Keratinocyte (primary cell): Measurements from ENCODE around the gene ADGRB3. TPM values are rescaled to one million over a fixed set of nuclear protein-coding genes. Genes with fewer than 3 reads are reported as not detected.

Experiments
- DNase-seq: peaks from one replicate; pipeline ENCODE4 v3.0.0-alpha.2; 2011; ENCODE audit warnings: low read depth, missing footprints, low spot score
- FAIRE-seq: peaks from 2 replicates; lab custom pipeline; 2011; peaks lifted over from hg19 to GRCh38; lab: Jason Lieb, UNC
- H2AFZ ChIP-seq: 2 replicates; pipeline ENCODE4 v1.6.0; 2012; ENCODE audit warnings: low read length, control low read depth, inconsistent platforms; ENCODE audit not compliant: control insufficient read depth
- H3K27ac ChIP-seq: 2 replicates; pipeline ENCODE4 v1.5.1; 2011; ENCODE audit warnings: low read length; ENCODE audit not compliant: control insufficient read depth, insufficient read depth
- H3K27me3 ChIP-seq: 3 replicates; pipeline ENCODE4 v1.6.0; 2011; ENCODE audit warnings: low read length; ENCODE audit not compliant: control insufficient read depth, insufficient read depth; ENCODE audit errors: extremely low read depth
- H3K36me3 ChIP-seq, 2 experiments: 2 replicates in 1 of 2; 3 replicates in 1 of 2; pipeline ENCODE4 v1.5.1; 2011; ENCODE audit warnings: low read length in 2 of 2, mild to moderate bottlenecking in 1 of 2; ENCODE audit not compliant: control insufficient read depth in 2 of 2, insufficient read depth in 2 of 2; ENCODE audit errors: extremely low read depth in 1 of 2
- H3K4me1 ChIP-seq: 3 replicates; pipeline ENCODE4 v1.5.1; 2011; ENCODE audit warnings: low read length; ENCODE audit not compliant: control insufficient read depth, insufficient read depth; ENCODE audit errors: extremely low read depth
- H3K4me2 ChIP-seq: 3 replicates; pipeline ENCODE4 v1.6.0; 2011; ENCODE audit warnings: low read depth, low read length; ENCODE audit not compliant: control insufficient read depth, insufficient read depth; ENCODE audit errors: extremely low read depth
- H3K4me3 ChIP-seq, 3 experiments: fragments of 200-600 bp in 1 of 3; sonication (generic) in 1 of 3; 2 replicates in 2 of 3; 3 replicates in 1 of 3; pipeline ENCODE4 v1.5.1; 2011 to 2016; ENCODE audit warnings: low read length in 3 of 3, mild to moderate bottlenecking in 3 of 3, control low read depth in 2 of 3, inconsistent platforms in 1 of 3, low read depth in 1 of 3, mixed read lengths in 1 of 3, mixed run types in 1 of 3, moderate library complexity in 1 of 3; ENCODE audit not compliant: control insufficient read depth in 2 of 3, insufficient read depth in 2 of 3; ENCODE audit errors: extremely low read depth in 1 of 3
- H3K79me2 ChIP-seq: 2 replicates; pipeline ENCODE4 v1.6.0; 2012; ENCODE audit warnings: low read length; ENCODE audit not compliant: control insufficient read depth, insufficient read depth
- H3K9ac ChIP-seq: 3 replicates; pipeline ENCODE4 v1.6.0; 2011; ENCODE audit warnings: low read length; ENCODE audit not compliant: control insufficient read depth, insufficient read depth; ENCODE audit errors: extremely low read depth
- H3K9me1 ChIP-seq: 3 replicates; pipeline ENCODE4 v1.6.0; 2011; ENCODE audit warnings: low read length; ENCODE audit not compliant: control insufficient read depth, insufficient read depth; ENCODE audit errors: extremely low read depth
- H3K9me3 ChIP-seq: 2 replicates; pipeline ENCODE4 v1.5.1; 2012; ENCODE audit warnings: low read depth, low read length; ENCODE audit not compliant: control insufficient read depth
- H4K20me1 ChIP-seq: 3 replicates; pipeline ENCODE4 v1.6.0; 2011; ENCODE audit warnings: low read length; ENCODE audit not compliant: control insufficient read depth, insufficient read depth; ENCODE audit errors: extremely low read depth
- EZH2 ChIP-seq: IDR thresholded peaks from one replicate; pipeline ENCODE4 v1.6.1; 2012; ENCODE audit warnings: inconsistent platforms, mild to moderate bottlenecking, low read length, moderate library complexity
- dilution Hi-C: fragments of 300-500 bp; cut with MboI; formaldehyde crosslinking; loops from one replicate; pipeline ENCODE4 v1.7.0; 2020; ENCODE audit warnings: low sequenced_read_pairs; ENCODE audit not compliant: extremely low pct_ligation_motif_present
- polyA plus RNA-seq, 5 experiments: library from polyadenylated mRNA; depleted of rRNA in 3 of 5; stranded (reverse) in 3 of 5; stranded (forward) in 1 of 5; unstranded in 1 of 5; fragments of >200 nt; gene quantifications; 1 replicate in 1 of 5; 2 replicates in 3 of 5; 3 replicates in 1 of 5; pipeline versions ENCODE4 v1.2.1 to v1.2.3, GENCODE V29; 2011 to 2012; ENCODE audit warnings: missing spikeins in 2 of 5, low read depth in 1 of 5, low replicate concordance in 1 of 5
- TF ChIP-seq, protein P1 (sequence below), 3 experiments: IDR thresholded peaks in 1 of 3; conservative IDR thresholded peaks in 1 of 3; optimal IDR thresholded peaks in 1 of 3; 2 replicates in 2 of 3; 3 replicates in 1 of 3; pipeline versions ENCODE3 to v1.5.1; 2011; ENCODE audit warnings: low read length in 3 of 3, mild to moderate bottlenecking in 3 of 3, moderate library complexity in 2 of 3, control low read depth in 1 of 3, inconsistent platforms in 1 of 3; ENCODE audit not compliant: insufficient read depth in 2 of 3; ENCODE audit errors: extremely low read depth in 1 of 3

Gene ADGRB3
- polyA plus RNA-seq, 1 donor (not counting 4 experiments of a cell fraction or from before 2014, with no cell fraction given) = not detected

DNA sequence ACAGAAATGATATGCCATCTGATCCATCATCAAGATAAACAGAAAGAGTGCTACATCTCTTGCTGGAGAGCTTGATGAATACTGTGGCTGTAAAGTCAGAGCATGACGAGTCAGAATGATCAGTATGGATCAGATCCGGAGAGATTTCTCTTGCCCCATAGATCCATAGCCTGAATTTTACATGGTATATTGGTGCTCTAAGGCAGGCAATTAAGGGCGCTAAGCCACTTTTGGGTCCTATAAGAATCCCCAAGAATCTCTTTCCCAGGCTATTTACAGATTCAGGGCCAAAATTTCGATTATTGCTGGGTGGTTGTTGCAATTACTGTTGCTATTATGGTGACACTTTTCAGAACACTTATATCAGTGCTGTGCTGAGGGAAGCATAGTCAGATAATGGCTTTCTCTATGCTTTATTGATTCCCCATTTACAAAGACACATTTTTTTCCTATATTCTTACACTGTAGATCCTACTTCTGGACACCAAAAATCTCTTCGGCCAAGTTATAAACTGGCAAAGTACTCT lies 94.4 kb downstream of the ADGRB3 start:
- Histone ChIP-seq H3K9me3 (no peaks in the 10 kb centered on the region), H3K79me2 (no peaks in the 10 kb centered on the region), H3K9ac (no peak overlapping the region), H2AFZ (no peak overlapping the region), H3K36me3 (no peaks in the 10 kb centered on the region), H3K4me3 (no peak overlapping the region), H3K27me3 (no peaks in the 10 kb centered on the region), H3K27ac (no peak overlapping the region), H3K9me1 (no peaks in the 10 kb centered on the region), H3K4me1 (no peaks in the 10 kb centered on the region), H4K20me1 (no peaks in the 10 kb centered on the region), H3K4me2 (no peak overlapping the region)
- no peak for FAIRE-seq
- TF ChIP-seq, protein P1, sequence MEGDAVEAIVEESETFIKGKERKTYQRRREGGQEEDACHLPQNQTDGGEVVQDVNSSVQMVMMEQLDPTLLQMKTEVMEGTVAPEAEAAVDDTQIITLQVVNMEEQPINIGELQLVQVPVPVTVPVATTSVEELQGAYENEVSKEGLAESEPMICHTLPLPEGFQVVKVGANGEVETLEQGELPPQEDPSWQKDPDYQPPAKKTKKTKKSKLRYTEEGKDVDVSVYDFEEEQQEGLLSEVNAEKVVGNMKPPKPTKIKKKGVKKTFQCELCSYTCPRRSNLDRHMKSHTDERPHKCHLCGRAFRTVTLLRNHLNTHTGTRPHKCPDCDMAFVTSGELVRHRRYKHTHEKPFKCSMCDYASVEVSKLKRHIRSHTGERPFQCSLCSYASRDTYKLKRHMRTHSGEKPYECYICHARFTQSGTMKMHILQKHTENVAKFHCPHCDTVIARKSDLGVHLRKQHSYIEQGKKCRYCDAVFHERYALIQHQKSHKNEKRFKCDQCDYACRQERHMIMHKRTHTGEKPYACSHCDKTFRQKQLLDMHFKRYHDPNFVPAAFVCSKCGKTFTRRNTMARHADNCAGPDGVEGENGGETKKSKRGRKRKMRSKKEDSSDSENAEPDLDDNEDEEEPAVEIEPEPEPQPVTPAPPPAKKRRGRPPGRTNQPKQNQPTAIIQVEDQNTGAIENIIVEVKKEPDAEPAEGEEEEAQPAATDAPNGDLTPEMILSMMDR (optimal IDR thresholded peaks at IDR 0.05 in 1 of 3, IDR thresholded peaks at IDR 0.05 in 1 of 3, conservative IDR thresholded peaks at IDR 0.05 in 1 of 3; ENCODE audit: extremely low read depth in 1 of 3, insufficient read depth in 2 of 3, low read length in 3 of 3) = no peak
- TF ChIP-seq EZH2 = no peak
- DNase-seq = no peak
- dilution Hi-C loops = no loop called here

DNA sequence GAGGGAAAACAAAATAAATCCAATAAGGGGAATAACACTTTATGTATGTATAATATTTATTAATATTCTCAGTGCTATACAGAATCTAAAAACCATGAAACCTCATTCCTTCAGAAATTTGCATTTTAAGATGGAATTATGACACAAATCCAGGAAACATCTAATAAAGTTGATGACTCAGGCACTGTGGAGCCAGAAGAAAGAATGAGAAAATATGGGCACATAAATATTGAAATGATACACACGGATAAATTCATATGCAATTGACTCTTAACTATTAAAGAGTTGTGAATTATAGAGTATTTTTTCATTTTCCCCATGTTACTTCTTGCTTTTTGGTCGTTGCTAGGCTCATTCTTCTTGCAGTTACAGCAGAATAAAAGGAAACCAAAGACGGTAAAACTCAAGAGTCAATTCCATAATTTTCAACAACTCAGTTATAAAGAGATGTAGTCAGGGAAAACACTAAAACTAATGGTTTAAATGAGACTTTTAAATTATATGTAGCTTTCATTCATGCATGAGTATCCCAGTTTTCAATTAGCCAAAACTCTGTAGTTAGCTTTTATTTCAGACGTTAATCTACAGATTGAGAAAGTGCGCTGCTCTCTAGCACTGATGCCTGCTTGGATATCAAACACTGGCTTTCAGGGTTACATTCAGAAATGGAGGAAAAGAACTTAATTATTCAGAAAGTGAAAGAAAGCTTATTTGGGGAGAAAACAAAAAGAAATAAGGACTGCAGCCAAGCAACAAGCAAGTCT lies 95.4 kb downstream of the ADGRB3 start:
- H3K27ac ChIP-seq = no peak overlapping the region
- dilution Hi-C loops = no loop called here
- H3K9ac ChIP-seq = no peak overlapping the region
- no peaks in the 10 kb centered on the region for H3K4me1 ChIP-seq
- TF ChIP-seq EZH2 = no peak
- TF ChIP-seq, protein P1 (optimal IDR thresholded peaks at IDR 0.05 in 1 of 3, IDR thresholded peaks at IDR 0.05 in 1 of 3, conservative IDR thresholded peaks at IDR 0.05 in 1 of 3; ENCODE audit: extremely low read depth in 1 of 3, insufficient read depth in 2 of 3, low read length in 3 of 3) = no peak
- no peaks in the 10 kb centered on the region for H4K20me1 ChIP-seq
- no peaks in the 10 kb centered on the region for H3K36me3 ChIP-seq
- H3K4me2 ChIP-seq = no peak overlapping the region
- H3K79me2 ChIP-seq = no peaks in the 10 kb centered on the region
- no peaks in the 10 kb centered on the region for H3K9me3 ChIP-seq
- no peak overlapping the region for H2AFZ ChIP-seq
- H3K27me3 ChIP-seq = no peaks in the 10 kb centered on the region
- no peak for DNase-seq
- no peak overlapping the region for H3K4me3 ChIP-seq
- FAIRE-seq = no peak
- no peaks in the 10 kb centered on the region for H3K9me1 ChIP-seq
